Suprapubic skin (tissue), 4 donors: ENCODE measurements around the gene TMEM184C.

Experiments used
- POLR2A ChIP-seq, 2 donors: fragments of 450-650 bp; IDR thresholded peaks; one replicate each; pipeline ENCODE4 v1.6.1; 2017; ENCODE audit warnings: antibody characterized with exemption in 2 of 2, mild to moderate bottlenecking in 2 of 2, moderate library complexity in 2 of 2
- POLR2AphosphoS5 ChIP-seq, 3 donors: sonication (generic); formaldehyde crosslinking; IDR thresholded peaks; one replicate each; pipeline ENCODE4 v1.6.1; 2017; ENCODE audit warnings: antibody characterized with exemption in 3 of 3

GRCh38 chr4:147599206-147599605, 18.0 kb upstream of the TMEM184C start:
- TF ChIP-seq POLR2A (IDR thresholded peaks at IDR 0.05) (no peak), POLR2AphosphoS5 (IDR thresholded peaks at IDR 0.05) (no peak)
